Measurements from ENCODE around the gene RUFY1.

DNA sequence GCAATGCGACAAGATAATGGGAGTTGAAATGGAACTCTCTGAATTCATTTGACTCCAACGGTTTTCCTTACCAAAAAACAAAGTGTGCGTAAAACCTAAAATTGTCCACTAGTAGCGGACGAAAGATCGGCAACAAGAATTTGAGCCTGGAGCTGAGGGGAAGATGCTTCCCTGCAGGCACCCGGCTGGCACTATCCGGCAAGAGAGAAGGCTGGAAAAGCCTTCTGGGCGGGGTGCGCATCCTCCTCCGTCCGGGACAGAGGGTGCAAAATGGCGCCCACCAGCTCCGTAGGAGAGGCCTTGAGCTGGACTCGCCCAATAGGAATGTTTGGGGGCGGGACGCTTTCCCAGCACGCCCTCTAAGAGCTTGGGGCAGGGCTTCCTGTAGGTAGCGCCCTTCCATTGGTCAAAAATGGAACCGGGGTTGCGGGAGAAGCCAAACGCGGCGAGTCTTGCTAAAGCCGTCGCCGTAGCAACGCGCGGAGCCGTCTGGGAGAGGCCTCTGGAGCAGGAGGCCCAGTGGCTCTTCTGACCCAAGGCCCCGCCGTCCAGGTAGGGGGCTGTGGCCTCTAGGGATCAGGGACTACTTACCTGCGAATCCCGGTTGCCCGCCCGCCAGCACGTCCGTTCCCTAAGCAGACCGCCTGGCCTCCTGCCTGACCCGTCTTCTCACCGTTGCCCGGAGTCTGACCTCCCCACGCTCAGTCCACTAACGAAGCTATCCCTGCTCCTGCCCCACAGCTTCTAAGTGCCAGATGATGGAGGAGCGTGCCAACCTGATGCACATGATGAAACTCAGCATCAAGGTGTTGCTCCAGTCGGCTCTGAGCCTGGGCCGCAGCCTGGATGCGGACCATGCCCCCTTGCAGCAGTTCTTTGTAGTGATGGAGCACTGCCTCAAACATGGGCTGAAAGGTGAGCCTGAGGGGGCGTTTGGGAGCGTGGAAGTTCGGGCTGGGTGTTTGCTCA lies 9.2 kb downstream of the RUFY1 start:
- TF ChIP-seq, protein P1, sequence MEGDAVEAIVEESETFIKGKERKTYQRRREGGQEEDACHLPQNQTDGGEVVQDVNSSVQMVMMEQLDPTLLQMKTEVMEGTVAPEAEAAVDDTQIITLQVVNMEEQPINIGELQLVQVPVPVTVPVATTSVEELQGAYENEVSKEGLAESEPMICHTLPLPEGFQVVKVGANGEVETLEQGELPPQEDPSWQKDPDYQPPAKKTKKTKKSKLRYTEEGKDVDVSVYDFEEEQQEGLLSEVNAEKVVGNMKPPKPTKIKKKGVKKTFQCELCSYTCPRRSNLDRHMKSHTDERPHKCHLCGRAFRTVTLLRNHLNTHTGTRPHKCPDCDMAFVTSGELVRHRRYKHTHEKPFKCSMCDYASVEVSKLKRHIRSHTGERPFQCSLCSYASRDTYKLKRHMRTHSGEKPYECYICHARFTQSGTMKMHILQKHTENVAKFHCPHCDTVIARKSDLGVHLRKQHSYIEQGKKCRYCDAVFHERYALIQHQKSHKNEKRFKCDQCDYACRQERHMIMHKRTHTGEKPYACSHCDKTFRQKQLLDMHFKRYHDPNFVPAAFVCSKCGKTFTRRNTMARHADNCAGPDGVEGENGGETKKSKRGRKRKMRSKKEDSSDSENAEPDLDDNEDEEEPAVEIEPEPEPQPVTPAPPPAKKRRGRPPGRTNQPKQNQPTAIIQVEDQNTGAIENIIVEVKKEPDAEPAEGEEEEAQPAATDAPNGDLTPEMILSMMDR (optimal IDR thresholded peaks at IDR 0.05 in 1 of 3, IDR thresholded peaks at IDR 0.05 in 1 of 3, conservative IDR thresholded peaks at IDR 0.05 in 1 of 3; ENCODE audit: extremely low read depth in 1 of 3, insufficient read depth in 2 of 3, low read length in 3 of 3), result no peak
- TF ChIP-seq EZH2 (IDR thresholded peaks at IDR 0.05; ENCODE audit: low read length), result no peak
